Bronchial epithelial cell (primary cell): Measurements from ENCODE around the gene TMEM156. TPM values are rescaled to one million over a fixed set of nuclear protein-coding genes. Genes with fewer than 3 reads are reported as not detected.
"Not testable (repeated sequence)": the region's sequence is repeated elsewhere in the genome, so short reads cannot be mapped to it uniquely, and the experiment has no call there.

Experiments
- DNase-seq: peaks from one replicate; pipeline ENCODE4 v3.0.0-alpha.2; 2010; ENCODE audit warnings: low read depth
- FAIRE-seq: peaks from 2 replicates; lab custom pipeline; 2011; peaks lifted over from hg19 to GRCh38; lab: Jason Lieb, UNC
- H3K27me3 ChIP-seq: 2 replicates; pipeline ENCODE4 v1.5.1; 2011; ENCODE audit warnings: low read length; ENCODE audit not compliant: control insufficient read depth, insufficient read depth
- H3K36me3 ChIP-seq: 2 replicates; pipeline ENCODE4 v1.5.1; 2011; ENCODE audit warnings: low read length; ENCODE audit not compliant: control insufficient read depth, insufficient read depth
- H3K4me3 ChIP-seq: 2 replicates; pipeline ENCODE4 v1.5.1; 2011; ENCODE audit warnings: mild to moderate bottlenecking, low read depth, low read length, control low read depth
- CTCF ChIP-seq: IDR thresholded peaks from 2 replicates; pipeline ENCODE4 v1.5.1; 2011; ENCODE audit warnings: mild to moderate bottlenecking, moderate library complexity, low read length, control low read depth, inconsistent platforms; ENCODE audit not compliant: insufficient read depth, severe bottlenecking
- total RNA-seq: library from RNA; depleted of rRNA; stranded (reverse); fragments of >200 nt; gene quantifications from 2 replicates; pipeline ENCODE4 v1.2.1, GENCODE V29; 2014

The TMEM156 gene
- total RNA-seq, 1 donor from 2014 or later = 3.4 TPM

GRCh38 chr4:39004758-39005157 is 27.5 kb downstream of the TMEM156 start:
- no peaks in the 10 kb centered on the region for H3K27me3 ChIP-seq
- no peak overlapping the region for H3K4me3 ChIP-seq
- no peaks in the 10 kb centered on the region for H3K36me3 ChIP-seq
- TF ChIP-seq CTCF = no peak
- FAIRE-seq (no peak), DNase-seq (no peak)

GRCh38 chr4:39002058-39002457 is 30.2 kb downstream of the TMEM156 start:
- DNase-seq, FAIRE-seq, H3K36me3 ChIP-seq, H3K27me3 ChIP-seq, H3K4me3 ChIP-seq: not testable (repeated sequence)

GRCh38 chr4:38995660-38996005 is 36.6 kb downstream of the TMEM156 start:
- no peak for TF ChIP-seq CTCF
- FAIRE-seq = no peak
- peak; percentile 18 for DNase-seq
- Histone ChIP-seq H3K27me3 (no peaks in the 10 kb centered on the region), H3K36me3 (peaks cover 1% of the 10 kb centered on the region), H3K4me3 (no peak overlapping the region)

GRCh38 chr4:38994135-38994534 is 38.1 kb downstream of the TMEM156 start:
- Histone ChIP-seq H3K27me3 (no peaks in the 10 kb centered on the region), H3K36me3 (peaks cover 1% of the 10 kb centered on the region), H3K4me3 (no peak overlapping the region)
- DNase-seq (no peak), FAIRE-seq (no peak)
- TF ChIP-seq CTCF = no peak

- DNase-seq (no peak), FAIRE-seq (no peak)
- Histone ChIP-seq H3K36me3 (peaks cover 1% of the 10 kb centered on the region), H3K27me3 (no peaks in the 10 kb centered on the region), H3K4me3 (no peak overlapping the region)
- no peak for TF ChIP-seq CTCF
Observed at GRCh38 chr4:38993683-38994082, 38.5 kb downstream of the TMEM156 start.

- DNase-seq (no peak), FAIRE-seq (no peak)
- H3K27me3 ChIP-seq = no peaks in the 10 kb centered on the region
- H3K4me3 ChIP-seq = no peak overlapping the region
- TF ChIP-seq CTCF = no peak
- peaks cover 1% of the 10 kb centered on the region for H3K36me3 ChIP-seq
Observed at GRCh38 chr4:38990241-38990640, 42.0 kb downstream of the TMEM156 start.
